GM18511 (cell line): ENCODE data around the gene SFTPB.
"Not testable (repeated sequence)": the region's sequence is repeated elsewhere in the genome, so short reads cannot be mapped to it uniquely, and the experiment has no call there.

Source experiments
- ATAC-seq: cut with Tn5 transposase; IDR thresholded peaks from one replicate; pipeline ENCODE4 v1.9.1; 2021; ENCODE audit warnings: mild to moderate bottlenecking, moderate library complexity; ENCODE audit not compliant: unreplicated experiment

SFTPB gene

GRCh38 chr2:85668009-85668856, at the start of gene SFTPB:
TSS of gene SFTPB (minus strand) at chr2:85668199. CDS start at chr2:85668183, 16 bp downstream.
- ATAC-seq: no peak

- no peak for ATAC-seq
These were observed 49.5 kb upstream of the SFTPB start for GRCh38 chr2:85717308-85718008.

GRCh38 chr2:85716346-85716914, 48.4 kb upstream of the SFTPB start:
- no peak for ATAC-seq

- no peak for ATAC-seq
These were observed 46.8 kb upstream of the SFTPB start for GRCh38 chr2:85714841-85715240.

- ATAC-seq: not testable (repeated sequence)
These were observed 46.4 kb upstream of the SFTPB start for GRCh38 chr2:85714421-85714820.

GRCh38 chr2:85713836-85714235, 45.8 kb upstream of the SFTPB start:
- ATAC-seq: no peak

- ATAC-seq: no peak
These were observed 45.0 kb upstream of the SFTPB start for GRCh38 chr2:85712849-85713612.

GRCh38 chr2:85712336-85712735, 44.3 kb upstream of the SFTPB start:
- no peak for ATAC-seq

GRCh38 chr2:85711578-85712060, 43.6 kb upstream of the SFTPB start:
- ATAC-seq: no peak

- no peak for ATAC-seq
These were observed 42.9 kb upstream of the SFTPB start for GRCh38 chr2:85710687-85711577.

- no peak for ATAC-seq
These were observed 41.4 kb upstream of the SFTPB start for GRCh38 chr2:85709401-85709811.

GRCh38 chr2:85708641-85709040, 40.6 kb upstream of the SFTPB start:
- ATAC-seq: no peak

- peak; percentile 53 for ATAC-seq
These were observed 39.3 kb upstream of the SFTPB start for GRCh38 chr2:85707304-85707703.

- no peak for ATAC-seq
These were observed 38.7 kb upstream of the SFTPB start for GRCh38 chr2:85706599-85707296.

GRCh38 chr2:85706063-85706462, 38.1 kb upstream of the SFTPB start:
- ATAC-seq: no peak

GRCh38 chr2:85705680-85706039, 37.7 kb upstream of the SFTPB start:
- ATAC-seq: no peak

GRCh38 chr2:85704800-85705679, 37.0 kb upstream of the SFTPB start:
- ATAC-seq: peak; percentile 75

- ATAC-seq: no peak
These were observed 36.0 kb upstream of the SFTPB start for GRCh38 chr2:85704038-85704437.
